HK-2 (cell line): ENCODE results near the gene FCER2.
"Not testable (repeated sequence)": the region's sequence is repeated elsewhere in the genome, so short reads cannot be mapped to it uniquely, and the experiment has no call there.

Experiments
- DNase-seq: peaks from one replicate; pipeline ENCODE4 v3.0.0-alpha.2; 2018; ENCODE audit not compliant: unreplicated experiment

Gene FCER2

GRCh38 chr19:7647156-7647555 is 54.8 kb downstream of the FCER2 start:
- no peak for DNase-seq

DNA sequence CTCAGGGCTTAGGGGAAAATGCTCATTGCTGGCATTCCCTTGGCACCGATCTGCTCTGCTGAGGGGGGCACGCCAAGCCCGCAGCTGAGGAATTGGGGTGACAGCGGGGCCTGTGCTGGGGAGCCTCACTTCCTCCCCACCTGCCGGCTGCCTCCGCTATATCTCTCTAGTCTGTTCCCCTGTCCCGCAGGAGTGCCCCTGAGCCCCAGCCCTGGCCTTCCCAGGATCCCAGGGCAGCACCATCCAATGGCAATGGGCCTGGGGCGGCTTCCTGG is 55.6 kb downstream of the FCER2 start:
- no peak for DNase-seq

DNA sequence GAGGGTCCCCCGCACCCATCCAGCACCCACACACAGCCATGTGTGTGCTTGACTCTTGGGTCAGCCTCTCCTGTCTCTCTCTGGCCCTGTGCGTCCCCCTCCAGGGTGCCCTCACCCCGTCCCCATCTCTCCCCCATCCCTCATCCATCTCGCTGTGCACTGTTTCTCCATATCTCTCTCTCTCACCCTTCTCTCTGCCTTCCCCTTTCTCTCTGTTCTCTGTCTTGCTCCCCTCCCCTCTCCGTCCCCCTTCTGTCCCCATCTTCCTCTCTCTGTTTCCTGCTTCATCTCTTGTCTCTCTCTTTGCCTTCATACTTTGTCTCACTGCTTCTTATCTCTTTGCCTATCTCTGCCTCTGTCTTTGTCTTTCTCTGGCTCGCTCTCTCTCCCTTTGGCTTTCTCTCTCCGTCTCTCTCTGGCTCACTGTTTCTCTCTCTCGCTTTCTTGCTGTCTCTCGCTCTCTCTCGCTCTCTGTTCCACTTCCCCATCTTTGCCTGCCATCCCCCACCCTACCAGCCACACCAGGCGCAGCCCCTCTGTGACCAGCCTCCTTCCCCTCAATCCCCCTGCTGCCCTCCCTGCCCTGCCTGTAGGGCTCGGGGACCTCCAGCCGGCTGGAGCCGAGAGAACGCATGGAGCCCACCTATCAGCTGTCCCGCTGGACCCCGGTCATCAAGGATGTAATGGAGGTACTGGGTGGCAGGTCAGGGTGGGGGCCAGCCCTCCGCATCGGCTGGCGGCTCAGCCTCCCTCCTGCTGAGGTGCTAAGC is 56.1 kb downstream of the FCER2 start:
- no peak for DNase-seq

GRCh38 chr19:7645163-7645562 is 56.8 kb downstream of the FCER2 start:
- DNase-seq: no peak

GRCh38 chr19:7644550-7644877 is 57.4 kb downstream of the FCER2 start:
- no peak for DNase-seq

DNA sequence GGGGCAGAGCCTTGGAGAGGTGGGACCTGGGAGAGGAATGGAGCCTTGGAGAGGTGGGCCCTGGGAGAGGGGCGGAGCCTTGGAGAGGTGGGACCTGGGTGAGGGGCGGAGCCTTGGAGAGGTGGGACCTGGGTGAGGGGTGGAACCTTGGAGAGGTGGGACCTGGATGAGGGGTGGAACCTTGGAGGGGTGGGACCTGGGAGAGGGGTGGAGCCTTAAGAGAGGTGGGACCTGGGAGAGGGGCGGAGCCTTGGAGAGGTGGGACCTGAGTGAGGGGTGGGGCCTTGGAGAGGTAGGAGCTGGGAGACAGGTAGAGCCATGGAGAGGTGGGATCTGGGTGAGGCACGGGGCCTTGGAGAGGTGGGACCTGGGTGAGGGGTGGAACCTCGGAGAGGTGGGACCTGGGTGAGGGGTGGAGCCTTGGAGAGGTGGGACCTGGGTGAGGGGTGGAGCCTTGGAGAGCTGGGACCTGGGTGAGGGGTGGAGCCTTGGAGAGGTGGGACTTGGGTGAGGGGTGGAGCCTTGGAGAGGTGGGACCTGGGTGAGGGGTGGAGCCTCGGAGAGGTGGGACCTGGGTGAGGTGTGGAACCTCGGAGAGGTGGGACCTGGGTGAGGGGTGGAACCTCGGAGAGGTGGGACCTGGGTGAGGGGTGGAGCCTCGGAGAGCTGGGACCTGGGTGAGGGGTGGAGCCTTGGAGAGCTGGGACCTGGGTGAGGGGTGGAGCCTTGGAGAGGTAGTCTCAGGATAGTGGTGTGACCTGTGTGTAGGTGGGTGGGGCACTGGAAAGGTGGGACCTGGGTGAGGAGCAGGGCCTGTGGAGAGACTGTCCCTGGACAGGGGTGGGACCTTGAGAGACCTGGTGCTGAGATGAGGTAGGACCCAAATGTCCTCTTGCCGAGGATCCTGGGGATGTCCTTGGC is 58.0 kb downstream of the FCER2 start:
- not testable (repeated sequence) for DNase-seq

DNA sequence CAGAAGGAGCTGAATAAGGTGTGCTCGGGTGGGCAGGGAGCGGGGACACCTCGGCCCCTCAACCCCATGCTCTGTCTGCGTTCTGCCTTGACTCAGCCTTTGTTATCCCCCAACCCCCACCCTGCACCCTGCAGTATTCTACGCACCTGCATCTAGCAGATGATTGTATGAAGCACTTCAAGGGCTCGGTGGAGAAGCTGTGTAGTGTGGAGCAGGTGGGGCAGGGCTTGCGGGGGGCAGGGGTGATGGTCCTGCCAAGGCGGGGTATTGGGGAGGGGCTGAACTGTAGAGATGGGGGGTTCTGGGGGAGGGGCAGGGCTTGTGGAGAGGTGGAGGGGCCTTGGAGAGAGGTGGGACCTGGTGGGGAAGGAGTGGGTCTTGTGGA is 58.9 kb downstream of the FCER2 start:
- no peak for DNase-seq

- DNase-seq: no peak
These were observed 59.5 kb downstream of the FCER2 start for GRCh38 chr19:7642295-7643030.

DNA sequence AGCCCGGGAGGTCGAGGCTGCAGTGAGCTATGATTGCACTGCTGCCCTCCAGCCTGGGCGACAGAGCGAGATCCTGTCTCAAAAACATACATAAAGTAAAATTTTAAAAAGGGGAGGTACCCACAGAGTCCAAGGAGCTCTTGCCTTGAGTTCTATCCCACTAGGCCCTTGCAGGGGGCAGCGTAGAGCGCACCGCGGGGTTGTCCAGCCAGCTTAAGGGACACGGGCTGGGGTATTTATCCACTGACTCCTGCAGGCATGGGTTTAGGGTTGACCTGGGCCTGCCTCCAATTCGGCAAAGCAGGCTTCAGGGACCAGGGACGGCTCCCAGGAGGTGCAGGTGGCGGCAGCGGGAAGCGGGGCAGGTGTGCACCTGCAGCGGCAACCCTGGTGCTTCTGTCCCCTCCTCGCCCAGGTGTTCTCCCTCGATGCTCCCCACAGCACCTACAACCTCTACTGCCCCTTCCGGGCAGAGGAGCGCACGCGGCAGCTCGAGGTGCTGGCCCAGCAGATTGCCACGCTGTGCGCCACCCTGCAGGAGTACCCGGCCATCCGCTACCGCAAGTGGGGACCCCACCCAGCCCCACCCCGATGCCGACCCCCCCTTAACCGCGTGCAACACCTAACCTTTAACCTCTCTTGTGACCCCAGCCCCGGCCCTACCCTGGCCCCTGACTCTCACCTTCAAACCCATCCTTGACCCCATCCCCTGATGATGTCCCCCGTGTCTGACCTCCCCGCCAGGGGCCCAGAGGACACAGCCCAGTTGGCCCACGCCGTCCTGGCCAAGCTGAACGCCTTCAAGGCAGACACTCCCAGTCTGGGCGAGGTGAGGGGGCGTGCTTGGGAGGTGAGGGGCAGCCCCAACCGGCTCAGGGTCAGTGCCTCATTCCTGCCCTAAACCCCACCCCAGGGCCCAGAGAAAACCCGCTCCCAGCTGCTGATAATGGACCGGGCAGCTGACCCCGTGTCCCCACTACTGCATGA is 60.3 kb downstream of the FCER2 start:
- DNase-seq: no peak

DNA sequence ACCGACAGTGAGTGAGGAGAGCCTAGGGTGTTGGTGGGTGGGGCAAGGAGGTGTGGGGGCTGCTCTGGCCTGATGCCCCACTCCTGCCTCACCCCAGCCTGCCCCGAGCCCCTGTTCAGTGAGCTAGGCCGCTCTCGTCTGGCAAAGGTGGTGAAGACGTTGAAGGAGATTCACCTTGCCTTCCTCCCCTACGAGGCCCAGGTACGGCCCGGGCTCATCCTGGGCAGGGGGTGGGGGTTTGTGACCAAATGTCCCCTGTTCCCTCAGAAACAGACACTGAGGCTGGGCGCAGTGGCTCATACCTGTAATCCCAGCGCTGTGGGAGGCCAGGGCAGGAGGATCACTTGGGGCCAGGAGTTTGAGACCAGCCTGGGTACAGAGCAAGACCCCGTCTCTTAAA is 61.1 kb downstream of the FCER2 start:
- DNase-seq: no peak

GRCh38 chr19:7639863-7640348 is 62.0 kb downstream of the FCER2 start:
- no peak for DNase-seq

DNA sequence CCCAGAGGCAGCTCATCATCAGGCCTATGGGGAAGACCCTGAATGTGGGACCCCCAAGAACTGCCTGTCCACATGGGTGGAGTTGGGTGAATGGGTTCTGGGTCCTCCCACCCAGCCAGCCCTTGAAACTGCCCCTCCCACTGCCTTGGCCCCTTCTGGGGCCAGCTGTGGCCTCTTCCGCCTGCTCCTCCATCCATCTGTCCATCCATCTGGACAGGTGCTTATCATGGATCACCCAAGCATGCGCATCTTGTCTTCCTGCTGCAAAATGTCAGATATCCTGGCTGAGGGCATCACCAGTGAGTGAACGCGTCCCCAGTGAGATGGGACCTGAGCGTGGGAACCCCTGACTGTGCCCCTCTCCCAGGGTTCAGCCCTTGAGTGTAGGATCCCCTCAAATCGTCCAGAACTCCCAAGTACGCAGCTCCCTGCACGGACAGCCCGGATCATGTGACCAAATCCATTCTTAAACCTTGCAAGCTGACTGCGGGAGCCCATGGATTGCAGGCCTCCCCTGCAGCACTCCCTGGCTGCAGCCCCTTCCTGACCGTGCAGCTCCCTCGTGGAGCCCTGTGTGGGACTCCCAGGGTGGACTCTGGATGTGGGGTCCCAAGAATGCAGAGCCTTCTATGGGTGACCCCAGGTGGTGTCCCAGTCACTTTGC is 63.0 kb downstream of the FCER2 start:
- no peak for DNase-seq
